ENCODE results near the gene HMHB1. TPM values are rescaled to one million over a fixed set of nuclear protein-coding genes. Genes with fewer than 3 reads are reported as not detected.

HMHB1 gene
- total and polyA plus RNA-seq, 9 of the 15 experiments (the other 6 are each of a cell fraction or from before 2014, with no cell fraction given): not detected

DNA sequence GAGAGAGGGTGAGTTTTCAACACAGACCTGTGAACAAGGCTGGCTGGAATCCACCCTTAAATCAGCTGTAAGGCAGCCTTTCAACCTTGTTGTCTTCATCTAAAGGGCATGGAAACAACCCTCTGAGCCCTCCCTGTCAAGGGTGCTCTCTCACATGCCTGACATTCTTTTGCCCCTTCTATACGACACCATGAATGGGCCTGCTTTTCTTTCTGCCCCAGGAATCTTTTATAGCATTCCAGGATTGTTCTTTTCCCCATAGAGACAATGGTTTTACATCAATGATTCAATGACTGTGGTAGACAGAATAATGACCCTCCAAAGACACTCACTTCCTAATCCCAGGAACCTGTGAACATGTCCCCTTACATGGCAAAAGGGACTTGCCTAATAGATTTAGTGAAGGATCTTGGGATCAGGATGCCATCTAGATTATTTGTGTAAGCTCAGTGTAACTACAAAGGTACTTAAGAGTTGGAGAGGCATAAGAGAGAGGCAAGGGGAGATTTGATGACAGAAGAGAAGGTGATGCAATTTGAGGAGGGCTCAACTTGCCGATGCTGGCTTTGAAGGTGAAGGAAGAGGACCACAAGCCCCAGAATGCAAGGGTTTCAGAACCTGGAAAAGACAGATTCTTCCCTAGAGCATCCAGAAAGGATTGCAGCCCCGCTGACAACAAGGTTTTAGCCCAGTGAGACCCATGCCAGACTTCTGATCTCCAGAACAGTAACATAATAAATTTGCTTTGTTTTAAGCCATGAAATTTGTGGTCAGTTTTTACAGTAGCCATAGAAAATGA lies 29.2 kb upstream of the HMHB1 start:
- Histone ChIP-seq H3K9me3 (replicated peaks; ENCODE audit: control insufficient read depth, insufficient read depth, low read depth, low read length) (no peaks in the 10 kb centered on the region), H3K4me1 (replicated peaks in 1 of 2; ENCODE audit: control insufficient read depth in 2 of 2, insufficient read depth in 2 of 2, low read length in 2 of 2) (no peaks in the 10 kb centered on the region), H3K9ac (ENCODE audit: insufficient read depth in 1 of 2, low read depth in 2 of 2, low read length in 2 of 2) (no peak overlapping the region), H3K27me3 (ENCODE audit: control insufficient read depth in 2 of 2, insufficient read depth in 2 of 2, low read length in 2 of 2) (no peaks in the 10 kb centered on the region), H3K27ac (ENCODE audit: extremely low read depth, low read depth, low read length) (no peak overlapping the region), H3K36me3 (ENCODE audit: control insufficient read depth, insufficient read depth, low read length) (no peaks in the 10 kb centered on the region), H3K79me2 (ENCODE audit: control insufficient read depth, insufficient read depth, low read length) (no peaks in the 10 kb centered on the region), H2AFZ (ENCODE audit: low read depth, low read length) (no peak overlapping the region), H4K20me1 (replicated peaks; ENCODE audit: control insufficient read depth, insufficient read depth, low read length) (no peaks in the 10 kb centered on the region), H3K4me2 (ENCODE audit: insufficient read depth, low read length) (no peak overlapping the region), H3K9me1 (ENCODE audit: control insufficient read depth, insufficient read depth, low read length) (no peaks in the 10 kb centered on the region), H3K4me3 (no peak overlapping the region)
- POLR2A ChIA-PET: no interaction called here
- ATAC-seq (no peak), DNase-seq (ENCODE audit: extremely low read depth in 1 of 4, low spot score in 3 of 4) (no peak), FAIRE-seq (no peak)
- intact Hi-C loops (cut with micrococcal nuclease): no loop called here
- TF ChIP-seq PML (IDR thresholded peaks at IDR 0.05; ENCODE audit: low read length) (no peak), ELF2 (CRISPR knock-in tag; IDR thresholded peaks at IDR 0.05) (no peak), SMC3 (conservative IDR thresholded peaks at IDR 0.05; ENCODE audit: insufficient read depth, low read depth, low read length) (no peak)
- TF ChIP-seq, protein P1, sequence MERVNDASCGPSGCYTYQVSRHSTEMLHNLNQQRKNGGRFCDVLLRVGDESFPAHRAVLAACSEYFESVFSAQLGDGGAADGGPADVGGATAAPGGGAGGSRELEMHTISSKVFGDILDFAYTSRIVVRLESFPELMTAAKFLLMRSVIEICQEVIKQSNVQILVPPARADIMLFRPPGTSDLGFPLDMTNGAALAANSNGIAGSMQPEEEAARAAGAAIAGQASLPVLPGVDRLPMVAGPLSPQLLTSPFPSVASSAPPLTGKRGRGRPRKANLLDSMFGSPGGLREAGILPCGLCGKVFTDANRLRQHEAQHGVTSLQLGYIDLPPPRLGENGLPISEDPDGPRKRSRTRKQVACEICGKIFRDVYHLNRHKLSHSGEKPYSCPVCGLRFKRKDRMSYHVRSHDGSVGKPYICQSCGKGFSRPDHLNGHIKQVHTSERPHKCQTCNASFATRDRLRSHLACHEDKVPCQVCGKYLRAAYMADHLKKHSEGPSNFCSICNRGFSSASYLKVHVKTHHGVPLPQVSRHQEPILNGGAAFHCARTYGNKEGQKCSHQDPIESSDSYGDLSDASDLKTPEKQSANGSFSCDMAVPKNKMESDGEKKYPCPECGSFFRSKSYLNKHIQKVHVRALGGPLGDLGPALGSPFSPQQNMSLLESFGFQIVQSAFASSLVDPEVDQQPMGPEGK (CRISPR knock-in tag; IDR thresholded peaks at IDR 0.05; ENCODE audit: borderline replicate concordance): no peak
- BruUV-seq (replicated peaks): no TSS peak
- WGBS (ENCODE audit: insufficient coverage, low coverage, missing lambda C conversion rate): 0% methylated on average over 3 of the region's 3 CpGs
- in situ Hi-C loops (cut with MboI): no loop called here
- CTCF ChIA-PET (ENCODE audit: low intra/inter-chr PET ratio): no interaction called here

All from K562 (cell line).